Measurements from ENCODE around the gene CSGALNACT2.
"Not testable (repeated sequence)": the region's sequence is repeated elsewhere in the genome, so short reads cannot be mapped to it uniquely, and the experiment has no call there.

Gene CSGALNACT2

DNA sequence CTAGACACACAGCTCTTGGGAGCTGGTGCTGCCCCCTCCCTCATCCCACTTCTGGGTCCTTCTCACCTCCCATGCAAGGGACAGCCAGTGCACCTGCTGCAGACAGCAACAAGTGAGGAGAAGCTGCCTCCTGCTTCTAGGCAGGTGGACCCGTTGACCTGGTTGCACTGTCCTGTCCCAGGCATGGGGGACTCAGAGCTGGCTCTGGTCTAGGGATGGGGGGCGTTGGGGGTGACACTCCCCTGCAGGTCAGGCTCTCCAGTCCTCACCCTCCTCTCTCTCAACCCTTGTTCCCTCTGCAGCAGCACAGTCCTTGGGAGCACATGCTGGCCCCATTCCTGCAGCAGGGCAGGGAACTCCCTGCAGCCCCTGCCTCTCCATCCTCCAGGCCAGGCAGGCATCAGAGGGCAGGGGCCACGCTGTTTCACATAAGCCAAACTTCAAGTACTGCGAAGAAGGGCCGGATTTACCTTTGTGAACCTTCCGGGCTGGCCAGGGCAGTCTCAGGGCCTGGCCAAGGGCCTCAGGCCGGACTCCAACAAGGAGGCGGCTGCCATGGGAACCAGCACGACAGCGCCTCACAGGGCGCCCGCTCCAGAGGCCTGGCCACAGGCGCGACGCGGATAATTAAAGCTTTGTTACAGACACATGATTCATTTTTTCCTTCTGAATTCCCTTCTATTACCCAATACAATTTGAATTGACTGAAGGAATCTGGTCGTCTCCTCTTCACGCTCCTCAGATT lies 80.1 kb downstream of the CSGALNACT2 start:
- FAIRE-seq: no peak

DNA sequence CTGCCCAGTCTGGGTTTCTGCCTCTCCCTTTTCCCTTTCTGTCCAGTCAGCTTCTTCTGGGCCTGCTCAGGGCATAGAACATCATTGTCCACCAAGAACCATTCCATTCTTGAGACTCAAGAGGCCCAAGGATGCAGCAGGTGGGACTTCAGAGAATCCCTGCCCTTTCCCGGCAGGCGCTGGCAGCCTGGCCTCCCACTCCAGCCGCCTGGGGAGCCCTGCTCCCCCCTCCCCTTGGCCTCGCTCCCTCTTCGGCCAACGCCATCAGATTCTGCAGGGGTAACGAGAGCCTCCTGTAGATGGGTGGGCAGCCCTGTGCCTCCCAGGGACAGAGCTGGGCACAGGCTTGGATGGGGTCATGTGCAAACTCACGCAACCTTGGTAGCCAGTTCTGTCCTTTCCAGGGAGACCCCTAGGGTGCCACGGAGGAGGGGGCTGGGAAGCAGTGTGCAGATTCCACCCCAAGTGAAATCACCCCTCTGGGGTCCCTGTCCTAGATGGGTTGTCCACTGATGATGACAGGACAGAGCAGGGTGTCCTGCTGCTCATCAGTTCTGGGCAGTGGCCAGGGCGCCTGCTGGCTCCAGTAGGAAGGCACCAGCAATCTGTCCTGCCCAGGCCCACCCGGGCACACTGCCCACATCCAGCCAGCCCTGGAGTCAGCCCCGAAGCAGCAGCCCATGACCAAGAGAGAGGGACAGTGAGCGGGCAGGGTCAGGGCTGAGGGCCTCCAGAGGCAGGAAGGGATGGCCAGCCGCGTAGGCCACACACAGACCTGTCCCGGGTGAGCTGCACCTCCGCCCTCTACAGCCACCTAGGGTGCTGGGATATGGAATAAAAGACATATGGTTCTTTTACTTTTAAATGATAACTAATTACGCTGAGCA lies 80.9 kb downstream of the CSGALNACT2 start:
- no peak for FAIRE-seq

DNA sequence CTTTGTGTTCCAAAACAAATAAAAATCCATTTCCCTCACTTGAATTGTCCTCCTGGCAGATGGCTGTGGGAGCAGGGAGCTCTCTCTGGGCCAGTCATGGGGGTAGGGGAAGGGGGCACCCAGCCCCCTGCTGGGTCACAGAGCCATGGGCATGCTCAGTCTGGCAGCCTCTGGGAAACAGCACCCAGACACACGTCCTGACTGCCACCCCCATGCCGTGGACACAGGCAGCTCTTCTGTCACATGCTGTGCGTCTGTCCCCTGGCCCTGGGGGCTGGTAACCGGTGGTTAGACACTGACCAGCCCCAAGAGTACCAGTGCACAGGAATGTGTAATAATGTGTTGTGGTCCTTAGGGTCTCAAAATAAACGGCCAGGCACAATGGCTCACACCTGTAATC lies 81.6 kb downstream of the CSGALNACT2 start:
- FAIRE-seq: no peak

DNA sequence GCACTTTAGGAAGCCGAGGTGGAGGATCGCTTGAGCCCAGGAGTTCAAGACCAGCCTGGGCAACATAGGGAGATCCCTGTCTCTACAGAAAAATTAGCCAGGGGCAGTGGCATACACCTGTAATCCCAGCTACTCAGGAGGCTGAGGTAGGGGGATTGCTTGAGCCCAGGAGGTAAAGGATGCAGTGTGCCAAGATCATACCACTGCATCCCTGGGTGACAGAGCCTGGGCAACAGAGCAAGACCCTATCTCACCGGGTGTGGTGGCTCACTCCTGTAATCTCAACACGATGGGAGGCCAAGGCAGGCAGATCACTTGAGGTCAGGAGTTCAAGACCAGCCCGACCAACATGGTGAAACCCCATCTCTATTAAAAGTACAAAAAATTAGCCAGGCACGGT lies 82.0 kb downstream of the CSGALNACT2 start:
- FAIRE-seq: not testable (repeated sequence)

DNA sequence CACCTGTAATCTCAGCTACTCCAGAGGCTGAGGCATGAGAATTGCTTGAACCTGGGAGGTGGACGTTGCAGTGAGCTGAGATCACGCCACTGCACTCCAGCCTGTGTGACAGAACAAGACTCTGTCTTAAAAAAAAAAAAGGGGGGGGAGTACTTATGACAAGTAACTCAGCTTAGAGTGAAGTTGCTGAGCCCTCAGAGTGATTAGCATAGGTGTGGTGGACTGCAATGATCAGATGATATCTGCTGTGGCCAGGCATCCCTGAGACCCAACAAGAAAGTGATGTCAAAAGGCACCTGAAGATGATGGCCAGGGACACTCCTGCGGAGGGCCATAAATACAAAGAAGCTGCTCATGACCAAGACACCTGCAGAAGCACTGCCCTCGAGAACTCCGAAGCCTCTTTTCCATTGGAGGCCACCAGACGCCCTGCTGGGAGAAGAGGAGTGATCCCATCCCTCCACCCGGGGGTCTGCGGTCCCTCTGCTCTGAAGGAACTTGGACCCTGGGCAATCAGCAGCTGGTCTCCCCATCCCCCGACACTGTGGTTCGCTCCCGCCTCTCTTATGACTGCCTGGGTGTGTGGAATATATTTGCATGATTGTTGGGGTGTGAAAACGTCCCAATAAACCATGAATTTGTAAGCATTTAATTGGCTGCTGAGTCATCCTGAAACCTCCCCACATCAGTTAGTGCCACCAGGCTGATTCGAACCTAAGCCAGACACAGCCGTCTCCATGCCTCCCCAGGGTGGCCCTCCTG lies 82.6 kb downstream of the CSGALNACT2 start:
- no peak for FAIRE-seq

DNA sequence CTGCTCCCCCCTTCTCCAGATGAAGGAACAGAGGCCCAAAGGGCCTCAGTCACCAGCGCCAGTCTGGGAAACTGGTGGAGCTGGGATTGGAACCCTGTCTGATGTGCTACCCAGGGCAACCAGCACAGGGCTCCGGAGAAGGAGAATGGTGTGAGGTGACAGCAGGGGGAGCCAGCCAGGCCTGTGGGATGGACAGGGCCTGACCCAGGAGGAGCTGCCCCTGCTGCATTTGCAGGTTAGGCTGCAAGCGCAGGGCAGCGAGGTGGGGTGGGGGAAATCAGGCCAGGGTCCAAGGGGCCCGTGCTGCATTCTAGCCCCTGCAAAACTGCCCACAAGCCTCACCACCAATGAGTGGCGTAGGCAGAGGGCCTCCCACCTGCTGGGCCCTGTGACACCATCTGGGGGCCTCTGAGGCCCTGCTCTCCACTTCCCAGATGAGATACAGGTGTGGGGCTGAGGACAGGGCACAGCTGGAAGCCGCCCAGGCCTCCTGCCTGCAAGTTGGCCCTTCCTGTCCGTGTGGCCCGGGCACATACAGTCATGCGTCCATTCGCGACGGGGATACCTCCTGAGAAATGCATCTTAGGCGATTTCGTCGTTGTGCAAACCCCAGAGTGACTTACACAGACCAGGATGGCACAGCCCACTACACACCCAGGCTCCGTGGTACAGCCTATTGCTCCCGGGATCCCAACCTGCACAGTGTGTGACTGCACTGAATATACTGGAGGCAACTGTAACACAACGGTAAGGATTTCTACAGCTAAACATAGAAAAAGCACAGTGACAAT lies 83.4 kb downstream of the CSGALNACT2 start:
- FAIRE-seq: no peak

DNA sequence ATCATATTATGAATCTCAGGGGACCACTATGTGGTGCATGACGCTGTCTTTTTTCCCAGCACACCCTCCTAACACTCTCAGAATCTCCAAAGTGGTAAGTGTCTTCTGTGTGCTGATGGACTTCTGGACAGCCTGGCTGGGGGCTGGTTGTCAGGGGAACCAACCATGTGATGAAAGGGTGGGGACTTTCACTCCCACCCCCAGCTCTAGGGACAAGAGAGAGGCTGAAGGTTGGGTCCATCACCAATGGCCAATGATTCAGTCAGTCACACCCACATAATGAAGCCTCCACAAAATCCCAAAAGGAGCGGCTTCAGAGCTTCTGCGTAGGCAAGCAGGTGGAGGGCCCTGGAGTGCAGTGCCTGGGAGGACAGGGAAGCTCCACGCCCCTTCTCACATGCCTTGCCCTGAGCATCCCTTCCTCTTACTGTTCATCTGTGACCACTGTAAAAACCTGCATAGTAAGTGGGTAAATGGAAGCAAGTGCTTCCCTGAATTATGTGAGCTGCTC lies 84.0 kb downstream of the CSGALNACT2 start:
- FAIRE-seq: no peak

DNA sequence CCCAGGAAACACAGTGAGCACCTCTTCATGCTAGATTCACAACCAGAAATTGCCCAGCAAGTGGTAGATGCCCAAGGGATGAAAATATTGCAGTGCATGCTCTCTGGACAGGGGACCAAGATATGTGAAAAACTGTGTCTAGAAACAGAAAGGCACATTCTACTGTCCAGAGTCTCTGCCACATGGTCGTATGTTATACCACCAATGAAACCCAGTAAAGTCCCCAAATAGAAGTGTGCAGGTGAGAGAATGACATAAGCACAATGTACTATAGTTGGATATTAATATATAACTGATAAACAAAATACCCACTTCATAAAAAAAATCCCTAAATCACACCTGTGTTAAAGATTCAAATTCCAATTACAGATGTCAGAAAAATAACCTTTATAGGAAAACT lies 84.8 kb downstream of the CSGALNACT2 start:
- FAIRE-seq: no peak

DNA sequence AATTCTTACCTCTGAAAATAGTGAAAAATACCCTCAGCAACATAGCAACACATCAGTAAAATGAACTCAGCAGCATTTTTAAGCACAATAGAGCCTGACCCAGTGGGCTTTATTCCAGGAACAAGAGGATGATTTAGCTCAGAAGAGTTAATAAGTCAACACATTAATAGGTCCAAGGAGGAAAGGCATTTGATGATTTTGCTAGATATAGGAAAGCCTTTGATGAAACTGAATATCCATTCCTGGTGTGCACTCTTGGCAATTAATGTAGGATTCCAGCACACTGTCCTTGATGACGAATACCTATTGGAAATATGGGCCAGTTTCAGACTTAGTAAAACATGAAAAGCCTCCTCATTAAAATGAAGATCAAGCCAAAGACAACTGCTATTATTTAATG lies 86.1 kb downstream of the CSGALNACT2 start:
- FAIRE-seq: no peak

DNA sequence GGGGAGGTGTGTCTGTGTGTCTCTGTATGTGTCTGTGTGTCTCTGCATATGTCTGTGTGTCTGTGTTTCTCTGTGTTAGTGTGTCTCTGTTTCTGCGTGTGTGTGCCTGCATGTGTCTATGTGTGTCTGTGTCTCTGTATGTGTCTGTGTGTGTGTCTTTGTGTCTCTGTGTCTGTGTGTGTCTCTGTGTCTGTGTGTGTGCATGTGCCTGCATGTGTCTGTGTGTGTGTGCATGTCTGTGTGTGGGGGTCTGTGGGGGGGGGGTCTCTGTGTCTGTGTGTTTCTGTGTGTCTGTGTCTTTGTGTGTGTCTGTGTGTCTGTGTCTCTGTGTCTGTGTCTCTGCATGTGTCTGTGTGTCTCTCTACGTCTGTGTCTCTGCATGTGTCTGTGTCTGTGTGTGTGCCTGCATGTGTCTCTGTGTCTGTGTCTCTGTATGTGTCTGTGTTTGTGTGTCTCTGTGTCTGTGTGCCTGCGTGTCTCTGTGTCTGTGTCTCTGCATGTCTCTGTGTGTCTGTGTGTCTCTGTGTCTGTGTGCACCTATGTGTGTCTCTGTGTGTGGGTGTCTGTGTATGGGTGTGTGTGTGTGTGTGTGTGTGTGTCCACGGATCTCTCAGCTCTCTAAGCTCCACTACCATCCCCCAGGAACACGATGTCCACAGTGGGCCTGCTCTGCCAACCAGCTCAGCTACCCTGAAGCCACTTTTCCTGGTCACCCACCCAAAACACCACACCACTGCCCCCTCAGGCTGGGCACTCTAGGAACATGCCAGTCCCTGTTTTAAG lies 87.0 kb downstream of the CSGALNACT2 start:
- FAIRE-seq: no peak

DNA sequence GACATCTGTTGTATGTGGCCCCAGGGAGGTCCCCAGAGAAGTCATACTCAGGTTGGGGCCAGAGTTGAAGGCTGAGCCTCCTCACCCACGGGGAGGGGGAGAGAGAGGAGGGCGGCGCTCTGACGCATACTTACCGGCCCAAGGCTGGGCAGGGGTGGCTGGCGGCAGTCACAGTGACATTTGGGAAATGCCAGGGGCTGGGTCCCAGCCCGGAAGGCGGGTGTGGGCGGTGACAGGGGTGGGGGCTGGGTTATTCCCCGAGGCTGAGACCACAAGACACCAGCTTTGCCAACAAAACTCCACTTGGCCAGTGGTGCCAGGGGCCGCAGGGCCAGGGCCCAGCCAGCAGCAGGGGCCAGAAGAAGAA lies 87.5 kb downstream of the CSGALNACT2 start:
- FAIRE-seq: no peak

DNA sequence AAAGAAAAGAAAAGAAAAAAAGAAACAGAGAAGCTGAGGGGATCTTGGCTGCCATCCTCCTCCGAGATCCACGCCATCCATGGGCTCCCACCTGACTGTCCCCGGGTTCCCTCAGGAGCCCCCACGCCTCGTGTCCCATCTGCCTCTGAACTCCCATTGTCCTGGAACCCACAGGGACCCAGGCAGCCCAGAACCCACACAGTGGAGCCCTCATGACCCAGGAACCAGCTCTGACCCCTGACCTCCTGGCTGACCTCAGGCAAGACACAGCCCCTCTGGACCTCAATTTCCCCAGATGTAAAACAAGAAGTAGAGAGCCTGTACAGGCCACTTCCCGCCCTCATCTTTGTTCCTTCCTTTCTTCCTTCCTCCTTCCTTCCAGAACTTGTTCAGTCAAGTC lies 88.2 kb downstream of the CSGALNACT2 start:
- no peak for FAIRE-seq

DNA sequence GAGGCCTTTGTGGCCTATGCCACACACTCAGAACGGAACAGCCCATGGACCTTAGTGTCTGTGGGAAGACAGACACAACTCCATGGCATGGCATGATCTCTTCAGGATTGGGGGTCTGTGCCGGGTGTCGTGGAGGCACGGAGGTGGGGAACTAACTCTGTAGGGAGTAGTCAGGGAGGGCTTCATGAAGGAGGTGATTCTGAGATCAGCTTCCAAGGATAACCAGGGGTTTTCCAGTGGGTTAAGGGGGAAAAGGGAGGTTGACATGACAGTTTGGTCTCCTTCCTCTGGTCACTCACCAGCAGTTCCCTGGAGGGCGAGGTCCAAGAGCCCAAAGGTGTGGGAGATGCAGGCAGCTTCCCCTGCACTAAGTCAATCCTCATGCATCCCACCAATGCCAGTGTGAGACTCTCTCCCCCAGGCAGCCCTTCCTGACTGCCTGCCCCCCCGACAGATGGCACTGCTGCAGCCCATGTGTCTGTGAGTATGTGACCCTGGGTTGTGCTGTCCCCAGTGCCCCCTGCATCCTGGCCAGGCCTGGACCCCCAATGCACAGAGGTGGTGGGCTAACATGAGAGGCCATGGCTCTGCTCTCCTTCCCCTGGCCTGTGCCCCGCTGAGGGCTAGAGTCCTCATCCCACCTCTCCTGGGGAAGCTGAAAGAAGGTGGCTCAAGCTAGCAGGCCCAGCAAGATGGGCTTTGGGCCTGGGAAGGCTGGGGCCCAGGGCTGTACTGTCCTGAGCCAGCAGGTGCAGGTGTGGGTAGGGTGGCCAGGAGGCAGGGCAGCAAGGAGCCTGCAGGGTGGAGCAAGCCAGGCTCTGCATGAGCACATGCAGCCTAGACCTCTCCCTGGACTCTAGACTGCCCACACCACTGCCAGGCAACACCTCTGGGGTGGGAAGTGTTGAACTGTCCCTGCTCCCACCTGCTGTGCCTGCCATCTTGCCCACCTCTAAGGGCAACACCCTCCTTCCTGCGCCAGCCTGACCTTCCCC lies 88.9 kb downstream of the CSGALNACT2 start:
- no peak for FAIRE-seq

DNA sequence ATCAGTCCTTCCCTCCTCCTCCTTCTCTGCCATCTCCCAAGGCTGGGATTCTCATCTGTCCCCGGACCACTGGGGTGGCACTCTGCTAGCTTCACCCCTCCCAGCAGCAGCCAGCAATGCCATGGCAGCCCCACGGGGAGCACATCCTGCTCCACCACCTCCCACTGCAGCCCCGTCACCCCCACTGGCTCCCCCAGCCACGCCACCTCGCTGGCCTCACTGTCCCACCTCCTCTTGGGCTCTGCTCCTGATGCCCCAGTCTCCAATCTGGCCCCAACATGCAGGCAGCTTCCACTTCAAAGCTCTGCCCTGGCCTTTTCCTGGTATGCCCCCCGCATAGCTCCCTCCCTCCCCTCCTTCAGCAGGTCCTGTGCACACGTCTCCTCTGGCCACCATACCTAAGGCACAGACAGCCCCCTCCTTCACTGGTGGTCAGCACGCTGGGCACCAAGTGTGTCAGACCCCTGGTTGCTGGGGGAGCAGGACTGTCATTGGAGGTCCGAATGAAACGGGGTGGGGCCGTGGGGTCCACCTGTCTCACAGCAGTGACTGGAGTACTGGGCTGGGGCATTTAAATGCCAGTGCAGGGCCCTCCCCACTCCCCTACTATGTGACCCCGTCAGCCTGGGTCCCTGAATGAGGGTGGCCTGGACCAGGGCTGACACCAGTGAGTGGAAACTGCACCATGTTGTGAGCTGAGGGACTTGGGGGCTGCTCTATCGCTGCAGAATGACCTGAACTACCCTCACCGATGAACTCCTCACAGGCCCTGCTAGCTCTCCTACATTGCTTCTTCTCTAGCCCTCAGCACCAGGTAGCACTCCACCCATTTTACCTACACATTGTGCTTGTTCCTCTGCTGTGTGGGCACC lies 89.9 kb downstream of the CSGALNACT2 start:
- no peak for FAIRE-seq

DNA sequence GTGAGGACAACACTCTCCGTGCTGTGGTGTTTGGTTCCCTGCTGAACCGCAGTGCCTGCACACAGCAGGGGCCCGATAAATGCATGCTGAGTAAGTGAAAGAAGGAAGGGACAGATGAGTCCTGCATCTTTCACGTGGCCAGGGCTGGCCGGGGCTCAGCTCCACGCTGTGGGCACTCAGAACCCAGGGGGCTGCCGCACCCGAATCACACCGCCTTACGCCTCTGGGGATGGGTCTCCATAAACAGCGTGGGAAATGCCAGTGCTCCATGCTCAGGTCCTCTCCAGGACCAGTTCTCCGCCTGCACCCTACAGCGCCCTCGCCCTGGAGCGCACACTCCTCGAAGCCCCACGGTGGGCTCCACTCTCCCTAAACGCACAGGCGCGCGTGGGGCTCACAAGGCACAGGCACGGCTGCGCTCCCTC lies 90.5 kb downstream of the CSGALNACT2 start:
- no peak for FAIRE-seq

DNA sequence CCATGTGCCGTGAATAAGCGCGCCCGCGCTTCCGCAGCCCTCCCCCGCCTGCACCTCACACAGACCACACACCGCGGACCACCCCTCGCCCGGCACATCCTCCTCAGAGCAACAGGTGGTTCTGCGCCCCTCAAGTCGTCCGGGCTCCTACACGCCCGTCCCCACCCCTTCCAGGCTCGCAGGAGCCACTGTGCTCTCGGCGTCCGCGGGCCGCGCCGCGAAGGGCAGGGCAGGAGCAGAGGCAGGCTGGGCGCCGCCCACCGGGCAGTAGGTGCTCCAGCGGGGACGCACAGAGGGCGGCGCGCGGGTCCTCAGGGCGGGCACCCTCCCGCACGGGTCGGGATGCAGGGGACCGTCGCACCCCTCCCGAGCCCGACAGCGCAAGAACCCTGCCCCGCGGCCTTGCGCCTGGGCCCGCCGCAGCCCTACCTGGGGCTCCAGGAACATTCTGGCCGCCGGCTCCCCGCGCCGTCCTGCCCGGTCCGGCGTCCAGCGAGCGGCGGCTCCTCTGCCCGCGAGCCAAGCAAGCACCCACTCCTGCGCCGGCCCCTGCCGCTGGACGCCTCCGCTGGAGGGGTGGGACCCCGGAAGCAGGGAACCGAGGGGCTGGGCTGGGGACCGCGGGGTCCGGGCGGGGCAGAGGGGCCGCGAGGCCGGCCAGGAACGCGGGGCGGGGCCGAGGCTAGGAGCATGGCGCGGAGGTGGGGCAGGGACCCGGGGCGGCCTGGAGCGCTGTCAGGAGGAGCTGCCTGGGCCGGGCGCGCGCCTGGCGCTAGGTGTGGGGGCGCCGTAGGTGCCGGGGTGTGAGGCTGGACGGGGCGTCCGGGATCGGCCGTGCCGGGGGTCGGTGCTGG lies 91.2 kb downstream of the CSGALNACT2 start:
- FAIRE-seq: no peak

DNA sequence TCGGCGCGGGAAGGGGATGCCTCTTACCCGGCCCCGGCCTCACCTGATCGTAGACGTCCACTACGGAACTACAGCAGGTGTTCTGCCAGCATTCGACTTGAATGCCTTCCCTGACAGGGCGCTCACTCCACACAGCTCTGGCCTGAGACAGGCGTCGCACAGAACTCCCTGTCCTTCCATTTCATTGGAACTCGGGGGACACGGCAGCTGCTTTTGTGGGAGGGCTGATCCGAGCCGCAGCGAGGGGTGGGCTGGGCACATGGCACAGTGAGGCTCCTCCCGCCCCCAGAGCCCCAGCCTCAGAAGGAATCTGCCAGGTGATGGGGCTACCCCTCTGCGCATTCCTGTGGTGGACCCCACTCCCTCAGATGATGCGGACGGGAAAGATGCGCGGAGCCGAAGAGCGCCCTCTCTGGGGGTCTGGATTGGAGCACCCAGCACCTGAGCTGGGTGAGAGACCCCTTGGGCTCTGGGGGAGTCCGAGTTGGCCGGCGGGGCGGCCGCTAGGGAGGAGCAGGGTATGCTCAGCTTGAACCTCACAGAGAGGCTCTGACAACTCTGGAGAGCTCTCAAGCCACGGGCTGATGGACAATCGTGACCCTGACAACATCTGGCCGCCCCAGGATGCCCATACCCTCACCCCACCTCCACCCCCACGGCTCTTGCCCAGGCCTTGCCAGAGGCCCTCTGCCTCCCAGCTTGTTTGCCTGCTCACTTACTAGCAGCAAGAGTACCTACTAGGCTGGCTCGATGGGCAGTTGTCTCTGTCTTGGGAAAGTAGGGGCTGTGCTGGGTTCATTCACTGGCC lies 92.1 kb downstream of the CSGALNACT2 start:
- FAIRE-seq: no peak
